H9 (cell line): Measurements from ENCODE around the gene ZNF724. TPM values are rescaled to one million over a fixed set of nuclear protein-coding genes. Genes with fewer than 3 reads are reported as not detected.

Source experiments
- DNase-seq: peaks from one replicate; pipeline ENCODE4 v3.0.0-alpha.2; 2017
- H2AFZ ChIP-seq: one replicate; pipeline ENCODE4 v1.6.1; 2013; ENCODE audit warnings: mild to moderate bottlenecking, low read length, control low read depth, moderate library complexity
- H2AK5ac ChIP-seq: 2 replicates; pipeline ENCODE4 v1.6.1; 2013; ENCODE audit warnings: low read length, control low read depth, mixed read lengths; ENCODE audit not compliant: insufficient read length
- H2BK120ac ChIP-seq: one replicate; pipeline ENCODE4 v1.6.1; 2013; ENCODE audit warnings: low read depth, mild to moderate bottlenecking, low read length, control low read depth, inconsistent platforms; ENCODE audit not compliant: poor library complexity, severe bottlenecking
- H2BK12ac ChIP-seq: 2 replicates; pipeline ENCODE4 v1.6.1; 2013; ENCODE audit warnings: low read length, control low read depth, mixed read lengths, low read depth; ENCODE audit not compliant: insufficient read length
- H2BK15ac ChIP-seq: 2 replicates; pipeline ENCODE4 v1.6.1; 2013; ENCODE audit warnings: low read depth, low read length, control low read depth
- H2BK20ac ChIP-seq: one replicate; pipeline ENCODE4 v1.6.1; 2013; ENCODE audit warnings: low read depth, mild to moderate bottlenecking, low read length, control low read depth, inconsistent platforms; ENCODE audit not compliant: poor library complexity, severe bottlenecking
- H2BK5ac ChIP-seq: 2 replicates; pipeline ENCODE4 v1.6.1; 2013; ENCODE audit warnings: low read length, control low read depth, mixed read lengths; ENCODE audit not compliant: insufficient read length
- H3K14ac ChIP-seq: 2 replicates; pipeline ENCODE4 v1.6.1; 2013; ENCODE audit warnings: low read length, control low read depth; ENCODE audit not compliant: insufficient read depth
- H3K18ac ChIP-seq: 2 replicates; pipeline ENCODE4 v1.6.1; 2013; ENCODE audit warnings: low read depth, mild to moderate bottlenecking, mixed read lengths, low read length, control low read depth; ENCODE audit not compliant: insufficient read length
- H3K23ac ChIP-seq: 2 replicates; pipeline ENCODE4 v1.6.1; 2013; ENCODE audit warnings: low read length, control low read depth, mixed read lengths, low read depth; ENCODE audit not compliant: insufficient read length
- H3K23me2 ChIP-seq: 2 replicates; pipeline ENCODE4 v1.6.1; 2013; ENCODE audit warnings: low read depth, mild to moderate bottlenecking, mixed read lengths, low read length, control low read depth; ENCODE audit not compliant: insufficient read length, poor library complexity, severe bottlenecking
- H3K27ac ChIP-seq: 2 replicates; pipeline ENCODE4 v1.5.1; 2013; ENCODE audit warnings: low read length, control low read depth, mixed read lengths, low read depth; ENCODE audit not compliant: insufficient read length
- H3K27me3 ChIP-seq: 2 replicates; pipeline ENCODE4 v1.6.1; 2013; ENCODE audit warnings: low read length, control low read depth, inconsistent platforms; ENCODE audit not compliant: insufficient read depth
- H3K4ac ChIP-seq: 2 replicates; pipeline ENCODE4 v1.6.1; 2013; ENCODE audit warnings: low read depth, mild to moderate bottlenecking, control low read depth, inconsistent platforms, low read length, moderate library complexity
- H3K4me1 ChIP-seq: 2 replicates; pipeline ENCODE4 v1.6.1; 2013; ENCODE audit warnings: low read length, control low read depth, inconsistent platforms; ENCODE audit not compliant: insufficient read depth
- H3K4me2 ChIP-seq: 2 replicates; pipeline ENCODE4 v1.6.1; 2013; ENCODE audit warnings: low read length, control low read depth, mixed read lengths; ENCODE audit not compliant: insufficient read length, insufficient read depth
- H3K56ac ChIP-seq: 2 replicates; pipeline ENCODE4 v1.6.1; 2013; ENCODE audit warnings: low read depth, mild to moderate bottlenecking, mixed read lengths, low read length, control low read depth; ENCODE audit not compliant: insufficient read length
- H3K79me1 ChIP-seq: 2 replicates; pipeline ENCODE4 v1.6.1; 2013; ENCODE audit warnings: low read depth, mild to moderate bottlenecking, moderate library complexity, low read length, control low read depth, inconsistent platforms; ENCODE audit not compliant: insufficient read depth, poor library complexity, severe bottlenecking
- H3K79me2 ChIP-seq: 2 replicates; pipeline ENCODE4 v1.6.1; 2013; ENCODE audit warnings: low read length, control low read depth, inconsistent platforms; ENCODE audit not compliant: insufficient read depth
- H3K9ac ChIP-seq: 2 replicates; pipeline ENCODE4 v1.6.1; 2013; ENCODE audit warnings: low read length, control low read depth, mixed read lengths; ENCODE audit not compliant: insufficient read length; ENCODE audit errors: extremely low read depth
- H3K9me3 ChIP-seq: one replicate; pipeline ENCODE4 v1.6.1; 2013; ENCODE audit warnings: low read depth, low read length, inconsistent platforms; ENCODE audit not compliant: control insufficient read depth
- H3T11ph ChIP-seq: one replicate; pipeline ENCODE4 v1.6.1; 2013; ENCODE audit warnings: mild to moderate bottlenecking, low read length, control low read depth, inconsistent platforms
- H4K20me1 ChIP-seq: one replicate; pipeline ENCODE4 v1.6.1; 2013; ENCODE audit not compliant: control insufficient read depth, insufficient read length, insufficient read depth
- H4K5ac ChIP-seq: 2 replicates; pipeline ENCODE4 v1.6.1; 2013; ENCODE audit warnings: low read depth, mild to moderate bottlenecking, mixed read lengths, low read length, control low read depth; ENCODE audit not compliant: insufficient read length
- H4K8ac ChIP-seq: replicated peaks from 2 replicates; pipeline ENCODE4 v1.6.1; 2013; ENCODE audit warnings: low read length, control low read depth, mixed read lengths, low read depth; ENCODE audit not compliant: insufficient read length
- H4K91ac ChIP-seq: 2 replicates; pipeline ENCODE4 v1.6.1; 2013; ENCODE audit warnings: low read depth, mild to moderate bottlenecking, moderate library complexity, mixed read lengths, low read length, control low read depth; ENCODE audit not compliant: insufficient read length
- H3K27ac Mint-ChIP-seq, 3 experiments: 2 replicates in 2 of 3; 3 replicates in 1 of 3; pipeline ENCODE4 v1.8.0; 2020 to 2021; ENCODE audit warnings: mixed read lengths in 3 of 3, mild to moderate bottlenecking in 1 of 3, moderate library complexity in 1 of 3
- H3K27me3 Mint-ChIP-seq: 2 replicates; pipeline ENCODE4 v1.8.0; 2021; ENCODE audit warnings: low read depth, mild to moderate bottlenecking, moderate library complexity, mixed read lengths
- H3K36me3 Mint-ChIP-seq, 3 experiments: 2 replicates in 2 of 3; 3 replicates in 1 of 3; pipeline ENCODE4 v1.8.0; 2020 to 2021; ENCODE audit warnings: low read depth in 3 of 3, mixed read lengths in 3 of 3; ENCODE audit not compliant: insufficient read depth in 1 of 3
- H3K4me1 Mint-ChIP-seq, 2 experiments: 2 replicates each; pipeline ENCODE4 v1.8.0; 2020; ENCODE audit warnings: mixed read lengths in 2 of 2
- H3K4me3 Mint-ChIP-seq, 2 experiments: 2 replicates in 1 of 2; 3 replicates in 1 of 2; pipeline ENCODE4 v1.8.0; 2020 to 2021; ENCODE audit warnings: mild to moderate bottlenecking in 2 of 2, mixed read lengths in 2 of 2, moderate library complexity in 1 of 2
- H3K9me3 Mint-ChIP-seq, 2 experiments: 2 replicates in 1 of 2; 3 replicates in 1 of 2; pipeline ENCODE4 v1.8.0; 2020; ENCODE audit warnings: mild to moderate bottlenecking in 2 of 2, mixed read lengths in 2 of 2, moderate library complexity in 1 of 2
- WGBS: extraction: QIAGEN DNeasy Blood & Tissue Kit; methylation state at CpG from one replicate; pipeline ENCODE4 v1.1.7; 2013; ENCODE audit warnings: missing lambda C conversion rate, low lambda C conversion rate, mixed read lengths; ENCODE audit not compliant: insufficient read length; ENCODE audit errors: extremely low coverage; 5-methylcytosine and 5-hydroxymethylcytosine counted together
- total RNA-seq: library from RNA; stranded (reverse); gene quantifications from 2 replicates; pipeline ENCODE4 v1.2.1, GENCODE V29; 2021
- TF ChIP-seq, protein P1 (sequence below): fragments of 200-600 bp; sonication (generic); conservative IDR thresholded peaks from 3 replicates; pipeline ENCODE4 v1.8.0; 2021; ENCODE audit warnings: antibody characterized with exemption, mild to moderate bottlenecking

The ZNF724 gene
- total RNA-seq, 1 experiment from 2014 or later: 56.7 TPM

DNA sequence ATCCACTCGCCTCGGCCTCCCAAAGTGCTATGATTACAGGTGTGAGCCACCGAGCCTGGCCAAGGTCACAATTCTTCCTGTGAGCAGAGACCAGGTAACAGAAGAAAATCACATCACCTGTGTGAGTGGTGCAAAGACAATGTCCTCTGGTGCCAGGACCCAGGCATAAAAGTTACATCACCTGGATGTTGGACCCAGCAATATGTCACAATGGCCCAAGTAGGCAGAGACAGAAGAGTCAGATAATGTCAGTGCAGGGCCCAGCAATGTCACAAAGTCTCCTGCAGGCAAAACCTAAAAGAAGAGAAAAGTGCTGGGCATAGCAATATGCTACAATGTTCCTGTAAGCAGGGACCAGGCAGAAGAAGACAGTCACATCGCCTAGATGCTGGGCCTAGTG lies 5.5 kb upstream of the ZNF724 start:
- no peak overlapping the region for H2AK5ac ChIP-seq
- H3K9ac ChIP-seq: no peak overlapping the region
- Mint-ChIP-seq H3K4me3 (no peak overlapping the region), H3K9me3 (no peaks in the 10 kb centered on the region; a peak in 1 of 5 replicates), H3K4me1 (peaks cover 0 to 6% of the 10 kb centered on the region in 2 experiments; a peak in 3 of 4 replicates), H3K27ac (no peak overlapping the region), H3K27me3 (no peaks in the 10 kb centered on the region), H3K36me3 (peaks cover 21 to 31% (median 22%) of the 10 kb centered on the region in 3 experiments)
- no peaks in the 10 kb centered on the region for H3K23me2 ChIP-seq
- H3K27me3 ChIP-seq: no peaks in the 10 kb centered on the region
- no peak overlapping the region for H3K56ac ChIP-seq
- no peaks in the 10 kb centered on the region for H3K9me3 ChIP-seq
- no peak overlapping the region for H4K8ac ChIP-seq
- no CpG with 5 or more reads among the region's 4 CpGs for WGBS
- H3K23ac ChIP-seq: no peak overlapping the region
- no peaks in the 10 kb centered on the region for H3K79me2 ChIP-seq
- H3K79me1 ChIP-seq: no peaks in the 10 kb centered on the region
- H3K4me1 ChIP-seq: no peaks in the 10 kb centered on the region
- no peak overlapping the region for H2BK120ac ChIP-seq
- no peaks in the 10 kb centered on the region for H4K20me1 ChIP-seq
- H2BK5ac ChIP-seq: no peak overlapping the region
- no peak for DNase-seq
- no peak overlapping the region for H2BK20ac ChIP-seq
- H3K14ac ChIP-seq: no peak overlapping the region
- TF ChIP-seq, protein P1, sequence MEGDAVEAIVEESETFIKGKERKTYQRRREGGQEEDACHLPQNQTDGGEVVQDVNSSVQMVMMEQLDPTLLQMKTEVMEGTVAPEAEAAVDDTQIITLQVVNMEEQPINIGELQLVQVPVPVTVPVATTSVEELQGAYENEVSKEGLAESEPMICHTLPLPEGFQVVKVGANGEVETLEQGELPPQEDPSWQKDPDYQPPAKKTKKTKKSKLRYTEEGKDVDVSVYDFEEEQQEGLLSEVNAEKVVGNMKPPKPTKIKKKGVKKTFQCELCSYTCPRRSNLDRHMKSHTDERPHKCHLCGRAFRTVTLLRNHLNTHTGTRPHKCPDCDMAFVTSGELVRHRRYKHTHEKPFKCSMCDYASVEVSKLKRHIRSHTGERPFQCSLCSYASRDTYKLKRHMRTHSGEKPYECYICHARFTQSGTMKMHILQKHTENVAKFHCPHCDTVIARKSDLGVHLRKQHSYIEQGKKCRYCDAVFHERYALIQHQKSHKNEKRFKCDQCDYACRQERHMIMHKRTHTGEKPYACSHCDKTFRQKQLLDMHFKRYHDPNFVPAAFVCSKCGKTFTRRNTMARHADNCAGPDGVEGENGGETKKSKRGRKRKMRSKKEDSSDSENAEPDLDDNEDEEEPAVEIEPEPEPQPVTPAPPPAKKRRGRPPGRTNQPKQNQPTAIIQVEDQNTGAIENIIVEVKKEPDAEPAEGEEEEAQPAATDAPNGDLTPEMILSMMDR: no peak
- H3T11ph ChIP-seq: no peak overlapping the region
- no peak overlapping the region for H4K5ac ChIP-seq
- no peak overlapping the region for H2BK12ac ChIP-seq
- H3K4ac ChIP-seq: no peak overlapping the region
- no peak overlapping the region for H3K27ac ChIP-seq
- H2BK15ac ChIP-seq: no peak overlapping the region
- no peak overlapping the region for H2AFZ ChIP-seq
- no peak overlapping the region for H3K18ac ChIP-seq
- no peak overlapping the region for H3K4me2 ChIP-seq
- H4K91ac ChIP-seq: no peak overlapping the region
